DND-41 (cell line): Measurements from ENCODE around the gene DNAJC6.

Experiments used
- ATAC-seq: fragments of 200-7000 bp; cut with Tn5 transposase; 3 replicates; pipeline ENCODE4 v1.9.1; 2021; ENCODE audit warnings: low read depth; ENCODE audit not compliant: insufficient read depth
- DNase-seq: peaks from one replicate; pipeline ENCODE4 v3.0.0-alpha.2; 2020
- H2AFZ ChIP-seq: 2 replicates; pipeline ENCODE4 v1.6.0; 2012; ENCODE audit warnings: low read depth, low read length
- H3K27ac ChIP-seq: 2 replicates; pipeline ENCODE4 v1.5.1; 2012; ENCODE audit warnings: low read length, inconsistent platforms
- H3K27me3 ChIP-seq: fragments of 200-600 bp; sonication (generic); 2 replicates; pipeline ENCODE4 v1.6.0; 2012; ENCODE audit warnings: low read length, mild to moderate bottlenecking, inconsistent platforms; ENCODE audit not compliant: insufficient read depth, poor library complexity
- H3K36me3 ChIP-seq: 2 replicates; pipeline ENCODE4 v1.5.1; 2012; ENCODE audit warnings: low read length, inconsistent platforms; ENCODE audit not compliant: insufficient read depth
- H3K4me1 ChIP-seq: 2 replicates; pipeline ENCODE4 v1.5.1; 2012; ENCODE audit warnings: mild to moderate bottlenecking, low read length; ENCODE audit not compliant: insufficient read depth
- H3K4me2 ChIP-seq: 2 replicates; pipeline ENCODE4 v1.6.0; 2012; ENCODE audit warnings: mild to moderate bottlenecking, moderate library complexity, low read length, inconsistent platforms; ENCODE audit not compliant: insufficient read depth
- H3K4me3 ChIP-seq, 2 experiments: fragments of 200-600 bp in 1 of 2; shearing (Covaris generic) in 1 of 2; 2 replicates each; pipeline ENCODE4 v1.5.1; 2012 to 2016; ENCODE audit warnings: inconsistent platforms in 2 of 2, low read length in 2 of 2, mild to moderate bottlenecking in 2 of 2, low read depth in 1 of 2, moderate library complexity in 1 of 2
- H3K79me2 ChIP-seq: 2 replicates; pipeline ENCODE4 v1.6.0; 2012; ENCODE audit warnings: low read length, inconsistent platforms; ENCODE audit not compliant: insufficient read depth
- H3K9ac ChIP-seq: 2 replicates; pipeline ENCODE4 v1.6.0; 2012; ENCODE audit warnings: low read depth, mild to moderate bottlenecking, inconsistent platforms, low read length, moderate library complexity
- H3K9me3 ChIP-seq: 2 replicates; pipeline ENCODE4 v1.5.1; 2012; ENCODE audit warnings: low read length, moderate library complexity, mild to moderate bottlenecking, inconsistent platforms; ENCODE audit not compliant: insufficient read depth, severe bottlenecking
- H4K20me1 ChIP-seq: 2 replicates; pipeline ENCODE4 v1.6.0; 2012; ENCODE audit warnings: low read length; ENCODE audit not compliant: insufficient read depth
- CTCF ChIP-seq: IDR thresholded peaks from 2 replicates; pipeline ENCODE4 v1.5.1; 2012; ENCODE audit warnings: borderline replicate concordance, low read length, moderate library complexity, mild to moderate bottlenecking; ENCODE audit not compliant: poor library complexity, severe bottlenecking; ENCODE audit errors: extremely low read depth
- EZH2 ChIP-seq: IDR thresholded peaks from 3 replicates; pipeline ENCODE4 v1.6.1; 2012; ENCODE audit warnings: borderline replicate concordance, low read depth, mild to moderate bottlenecking, moderate library complexity, low read length, inconsistent platforms; ENCODE audit not compliant: severe bottlenecking

DNAJC6 gene

GRCh38 chr1:65265651-65266351, 43.5 kb upstream of the DNAJC6 start:
- no peaks in the 10 kb centered on the region for H3K79me2 ChIP-seq
- ATAC-seq (no peak), DNase-seq (no peak)
- H3K27ac ChIP-seq = no peak overlapping the region
- no peak overlapping the region for H3K9ac ChIP-seq
- TF ChIP-seq EZH2 = no peak
- no peak for TF ChIP-seq CTCF
- H3K9me3 ChIP-seq = no peaks in the 10 kb centered on the region
- no peaks in the 10 kb centered on the region for H3K36me3 ChIP-seq
- H3K4me1 ChIP-seq = no peaks in the 10 kb centered on the region
- no peak overlapping the region for H2AFZ ChIP-seq
- H3K4me2 ChIP-seq = no peak overlapping the region
- H4K20me1 ChIP-seq = no peaks in the 10 kb centered on the region
- no peaks in the 10 kb centered on the region for H3K27me3 ChIP-seq
- H3K4me3 ChIP-seq = no peak overlapping the region

GRCh38 chr1:65266476-65266875, 42.9 kb upstream of the DNAJC6 start:
- H4K20me1 ChIP-seq = no peaks in the 10 kb centered on the region
- H3K27me3 ChIP-seq = no peaks in the 10 kb centered on the region
- H3K4me3 ChIP-seq = no peak overlapping the region
- no peaks in the 10 kb centered on the region for H3K36me3 ChIP-seq
- H3K4me1 ChIP-seq = no peaks in the 10 kb centered on the region
- no peak overlapping the region for H3K27ac ChIP-seq
- no peaks in the 10 kb centered on the region for H3K79me2 ChIP-seq
- no peak overlapping the region for H2AFZ ChIP-seq
- H3K4me2 ChIP-seq = no peak overlapping the region
- H3K9me3 ChIP-seq = no peaks in the 10 kb centered on the region
- no peak for DNase-seq
- H3K9ac ChIP-seq = no peak overlapping the region
- ATAC-seq = no peak
- TF ChIP-seq EZH2 = no peak
- TF ChIP-seq CTCF = no peak

GRCh38 chr1:65267271-65267670, 42.1 kb upstream of the DNAJC6 start:
- no peaks in the 10 kb centered on the region for H3K27me3 ChIP-seq
- no peak for ATAC-seq
- no peaks in the 10 kb centered on the region for H4K20me1 ChIP-seq
- H3K4me1 ChIP-seq = no peaks in the 10 kb centered on the region
- no peak overlapping the region for H3K9ac ChIP-seq
- H3K9me3 ChIP-seq = no peaks in the 10 kb centered on the region
- TF ChIP-seq CTCF = no peak
- no peak for TF ChIP-seq EZH2
- no peak overlapping the region for H3K27ac ChIP-seq
- H3K36me3 ChIP-seq = no peaks in the 10 kb centered on the region
- no peak for DNase-seq
- H2AFZ ChIP-seq = no peak overlapping the region
- no peak overlapping the region for H3K4me2 ChIP-seq
- H3K79me2 ChIP-seq = no peaks in the 10 kb centered on the region
- H3K4me3 ChIP-seq = no peak overlapping the region

GRCh38 chr1:65267683-65268082, 41.7 kb upstream of the DNAJC6 start:
- no peak overlapping the region for H2AFZ ChIP-seq
- no peaks in the 10 kb centered on the region for H3K4me1 ChIP-seq
- H3K27me3 ChIP-seq = no peaks in the 10 kb centered on the region
- no peak for TF ChIP-seq EZH2
- no peak for TF ChIP-seq CTCF
- DNase-seq = no peak
- H3K4me3 ChIP-seq = no peak overlapping the region
- no peak overlapping the region for H3K4me2 ChIP-seq
- no peak overlapping the region for H3K27ac ChIP-seq
- no peak overlapping the region for H3K9ac ChIP-seq
- no peaks in the 10 kb centered on the region for H3K79me2 ChIP-seq
- no peaks in the 10 kb centered on the region for H4K20me1 ChIP-seq
- no peaks in the 10 kb centered on the region for H3K9me3 ChIP-seq
- ATAC-seq = no peak
- no peaks in the 10 kb centered on the region for H3K36me3 ChIP-seq
